T-cell (primary cell): ENCODE results near the gene PRDM16. TPM values are rescaled to one million over a fixed set of nuclear protein-coding genes. Genes with fewer than 3 reads are reported as not detected.

ENCODE experiments used
- ATAC-seq, 4 experiments: fragments of 200-7000 bp in 3 of 4; fragments of 150-1000 bp in 1 of 4; cut with Tn5 transposase; replicated peaks in 1 of 4; 1 replicate in 3 of 4; 2 replicates in 1 of 4; pipeline ENCODE4 v1.10.0; 2021; ENCODE audit warnings: moderate library complexity in 3 of 4, mild to moderate bottlenecking in 2 of 4, moderate number of reproducible peaks in 1 of 4
- CTCF ChIA-PET, 2 donors: fragments of 300-600 bp; sonication (Branson Sonifier 250); formaldehyde crosslinking; loops; one replicate each; lab custom pipeline; 2022; ENCODE audit warnings: antibody characterized with exemption in 2 of 2; lab: Charles Lee
- POLR2A ChIA-PET, 2 donors: fragments of 300-600 bp; sonication (Branson Sonifier 250); formaldehyde crosslinking; loops; one replicate each; lab custom pipeline; 2022; ENCODE audit warnings: antibody characterized with exemption in 2 of 2; lab: Charles Lee
- DNase-seq, 35 experiments: peaks; one replicate each; pipeline versions ENCODE4 v3.0.0 to v3.0.0-alpha.2; 2013 to 2023
- H3K27ac ChIP-seq: one replicate; pipeline ENCODE4 v1.5.1; 2013; ENCODE audit warnings: low read length
- H3K27me3 ChIP-seq, 2 experiments: replicated peaks in 1 of 2; 1 replicate in 1 of 2; 2 replicates in 1 of 2; pipeline versions ENCODE4 v1.6.1 to v1.7.0; 2013; ENCODE audit warnings: low read length in 1 of 2, mixed read lengths in 1 of 2; ENCODE audit not compliant: control insufficient read depth in 2 of 2, insufficient read depth in 2 of 2; ENCODE audit errors: extremely low read depth in 1 of 2
- H3K36me3 ChIP-seq, 2 donors: 1 replicate in 1 of 2; 2 replicates in 1 of 2; pipeline versions ENCODE4 v1.6.1 to v1.7.0; 2013; ENCODE audit warnings: low read length in 1 of 2; ENCODE audit not compliant: control insufficient read depth in 2 of 2, insufficient read depth in 1 of 2; ENCODE audit errors: extremely low read depth in 1 of 2
- H3K4me1 ChIP-seq, 2 experiments: 1 replicate in 1 of 2; 2 replicates in 1 of 2; pipeline versions ENCODE4 v1.6.1 to v1.7.0; 2013; ENCODE audit warnings: low read length in 2 of 2, mixed read lengths in 1 of 2; ENCODE audit not compliant: insufficient read depth in 2 of 2, control insufficient read depth in 1 of 2; ENCODE audit errors: extremely low read depth in 1 of 2
- H3K4me3 ChIP-seq, 2 donors: 1 replicate in 1 of 2; 2 replicates in 1 of 2; pipeline versions ENCODE4 v1.5.1 to v1.7.0; 2013; ENCODE audit warnings: mild to moderate bottlenecking in 2 of 2, low read length in 1 of 2, moderate library complexity in 1 of 2; ENCODE audit not compliant: control insufficient read depth in 1 of 2; ENCODE audit errors: extremely low read depth in 1 of 2
- H3K9me3 ChIP-seq: 2 replicates; pipeline ENCODE4 v1.7.0; 2013
- H3K27ac Mint-ChIP-seq, 2 donors: one replicate each; pipeline ENCODE4 v1.8.0; 2020 to 2021; ENCODE audit warnings: mild to moderate bottlenecking in 2 of 2, mixed read lengths in 2 of 2
- H3K27me3 Mint-ChIP-seq, 2 donors: one replicate each; pipeline ENCODE4 v1.8.0; 2021 to 2022; ENCODE audit warnings: mixed read lengths in 2 of 2
- H3K36me3 Mint-ChIP-seq: one replicate; pipeline ENCODE4 v1.8.0; 2021; ENCODE audit warnings: mixed read lengths
- H3K4me1 Mint-ChIP-seq, 3 donors: one replicate each; pipeline ENCODE4 v1.8.0; 2020 to 2022; ENCODE audit warnings: mixed read lengths in 3 of 3, mild to moderate bottlenecking in 1 of 3
- H3K4me3 Mint-ChIP-seq, 3 donors: one replicate each; pipeline ENCODE4 v1.8.0; 2020 to 2022; ENCODE audit warnings: mild to moderate bottlenecking in 3 of 3, mixed read lengths in 3 of 3, moderate library complexity in 3 of 3
- H3K9me3 Mint-ChIP-seq, 3 donors: one replicate each; pipeline ENCODE4 v1.8.0; 2020 to 2022; ENCODE audit warnings: mixed read lengths in 3 of 3
- WGBS: methylation state at CpG from one replicate; pipeline ENCODE4 v1.1.5; 2013; ENCODE audit warnings: missing lambda C conversion rate; ENCODE audit not compliant: insufficient coverage; 5-methylcytosine and 5-hydroxymethylcytosine counted together
- total RNA-seq, 35 experiments: library from RNA in 6 of 35; stranded (reverse) in 6 of 35; fragments of 120-200 nt in 1 of 35; gene quantifications; one replicate each; pipeline versions ENCODE4 v1.2.1 to v1.2.4 and lab custom pipeline; 2013 to 2026

Gene PRDM16
- total RNA-seq, 5 donors from 2014 or later (not counting 1 experiment from before 2014, with no cell fraction given): 0.15 to 0.70 (median 0.24) TPM; not detected in 1

GRCh38 chr1:3380469-3380868 is 311.5 kb downstream of the PRDM16 start:
- H3K4me1 Mint-ChIP-seq: peaks cover 0 to 2% (median 0%) of the 10 kb centered on the region in 3 donors
- POLR2A ChIA-PET: no interaction called here
- H3K27me3 ChIP-seq: peaks cover 0 to 64% of the 10 kb centered on the region in 2 experiments
- H3K4me3 Mint-ChIP-seq: no peak overlapping the region
- peaks cover 0 to 33% of the 10 kb centered on the region in 2 experiments for H3K4me1 ChIP-seq
- H3K27ac ChIP-seq: no peak overlapping the region
- no peak overlapping the region for H3K4me3 ChIP-seq
- no peaks in the 10 kb centered on the region for H3K9me3 ChIP-seq
- no peaks in the 10 kb centered on the region for H3K36me3 Mint-ChIP-seq
- no peak overlapping the region for H3K27ac Mint-ChIP-seq
- 92% methylated on average over 8 of the region's 11 CpGs for WGBS
- no peaks in the 10 kb centered on the region for H3K9me3 Mint-ChIP-seq
- no peaks in the 10 kb centered on the region for H3K36me3 ChIP-seq
- CTCF ChIA-PET: no interaction called here
- peaks cover 13 to 17% of the 10 kb centered on the region in 2 donors for H3K27me3 Mint-ChIP-seq
- DNase-seq: no peak
- ATAC-seq: no peak

GRCh38 chr1:3381901-3382300 is 312.9 kb downstream of the PRDM16 start:
- Histone ChIP-seq H3K36me3 (no peaks in the 10 kb centered on the region), H3K4me1 (peaks cover 0 to 35% of the 10 kb centered on the region in 2 experiments), H3K27ac (no peak overlapping the region), H3K27me3 (peaks cover 0 to 54% of the 10 kb centered on the region in 2 experiments), H3K9me3 (no peaks in the 10 kb centered on the region), H3K4me3 (no peak overlapping the region)
- peaks cover 0 to 2% (median 0%) of the 10 kb centered on the region in 3 donors for H3K4me1 Mint-ChIP-seq
- DNase-seq (no peak), ATAC-seq (no peak)
- ChIA-PET POLR2A (no interaction called here), CTCF (no interaction called here)
- H3K36me3 Mint-ChIP-seq: no peaks in the 10 kb centered on the region
- H3K27me3 Mint-ChIP-seq: peaks cover 9 to 13% of the 10 kb centered on the region in 2 donors
- H3K9me3 Mint-ChIP-seq: no peaks in the 10 kb centered on the region
- no peak overlapping the region for H3K4me3 Mint-ChIP-seq
- no peak overlapping the region for H3K27ac Mint-ChIP-seq
- 38% methylated on average over 3 of the region's 10 CpGs for WGBS

- CTCF ChIA-PET: no interaction called here
- H3K9me3 ChIP-seq: no peaks in the 10 kb centered on the region
- Mint-ChIP-seq H3K27ac (no peak overlapping the region), H3K4me1 (peaks cover 0 to 2% (median 0%) of the 10 kb centered on the region in 3 donors), H3K36me3 (no peaks in the 10 kb centered on the region), H3K27me3 (peaks cover 9 to 13% of the 10 kb centered on the region in 2 donors), H3K4me3 (no peak overlapping the region), H3K9me3 (no peaks in the 10 kb centered on the region)
- H3K4me1 ChIP-seq: peaks cover 0 to 35% of the 10 kb centered on the region in 2 experiments
- H3K27ac ChIP-seq: no peak overlapping the region
- peaks cover 0 to 55% of the 10 kb centered on the region in 2 experiments for H3K27me3 ChIP-seq
- no peaks in the 10 kb centered on the region for H3K36me3 ChIP-seq
- DNase-seq: no peak
- no peak overlapping the region for H3K4me3 ChIP-seq
- POLR2A ChIA-PET: no interaction called here
- no peak for ATAC-seq
- 79% methylated on average over 14 of the region's 14 CpGs for WGBS
Observed at GRCh38 chr1:3382326-3383057, 313.5 kb downstream of the PRDM16 start.

- no peak for ATAC-seq
- no peaks in the 10 kb centered on the region for H3K9me3 Mint-ChIP-seq
- H3K27ac Mint-ChIP-seq: no peak overlapping the region
- H3K4me1 Mint-ChIP-seq: peaks cover 0 to 2% (median 0%) of the 10 kb centered on the region in 3 donors
- H3K27ac ChIP-seq: no peak overlapping the region
- peaks cover 0 to 53% of the 10 kb centered on the region in 2 experiments for H3K27me3 ChIP-seq
- no peak for DNase-seq
- ChIA-PET CTCF (no interaction called here), POLR2A (no interaction called here)
- H3K4me3 ChIP-seq: no peak overlapping the region
- H3K4me1 ChIP-seq: peaks cover 0 to 35% of the 10 kb centered on the region in 2 experiments
- 84% methylated on average over 5 of the region's 5 CpGs for WGBS
- H3K36me3 ChIP-seq: no peaks in the 10 kb centered on the region
- H3K4me3 Mint-ChIP-seq: no peak overlapping the region
- peaks cover 9 to 11% of the 10 kb centered on the region in 2 donors for H3K27me3 Mint-ChIP-seq
- H3K9me3 ChIP-seq: no peaks in the 10 kb centered on the region
- no peaks in the 10 kb centered on the region for H3K36me3 Mint-ChIP-seq
Observed at GRCh38 chr1:3383679-3384078, 314.7 kb downstream of the PRDM16 start.

- Histone ChIP-seq H3K27ac (no peak overlapping the region), H3K4me3 (no peak overlapping the region), H3K9me3 (no peaks in the 10 kb centered on the region), H3K27me3 (peaks cover 0 to 58% of the 10 kb centered on the region in 2 experiments), H3K36me3 (no peaks in the 10 kb centered on the region), H3K4me1 (peaks cover 0 to 35% of the 10 kb centered on the region in 2 experiments)
- ChIA-PET POLR2A (no interaction called here), CTCF (no interaction called here)
- DNase-seq (peak in 8 of 35 experiments; percentile 8 to 42 (median 14)), ATAC-seq (no peak)
- Mint-ChIP-seq H3K9me3 (no peaks in the 10 kb centered on the region), H3K4me1 (peaks cover 0 to 2% (median 0%) of the 10 kb centered on the region in 3 donors), H3K36me3 (no peaks in the 10 kb centered on the region), H3K27ac (no peak overlapping the region), H3K4me3 (no peak overlapping the region), H3K27me3 (peaks cover 9 to 11% of the 10 kb centered on the region in 2 donors)
- WGBS: 53% methylated on average over 11 of the region's 12 CpGs
Observed at GRCh38 chr1:3384407-3384806, 315.4 kb downstream of the PRDM16 start.

- Mint-ChIP-seq H3K4me1 (peaks cover 0 to 2% (median 0%) of the 10 kb centered on the region in 3 donors), H3K9me3 (no peaks in the 10 kb centered on the region), H3K36me3 (no peaks in the 10 kb centered on the region), H3K27ac (no peak overlapping the region), H3K4me3 (no peak overlapping the region), H3K27me3 (peaks cover 13 to 19% of the 10 kb centered on the region in 2 donors)
- no peak for DNase-seq
- ChIA-PET POLR2A (no interaction called here), CTCF (no interaction called here)
- Histone ChIP-seq H3K27me3 (peaks cover 0 to 56% of the 10 kb centered on the region in 2 experiments), H3K27ac (no peak overlapping the region), H3K36me3 (no peaks in the 10 kb centered on the region), H3K4me1 (peaks cover 0 to 35% of the 10 kb centered on the region in 2 experiments), H3K9me3 (no peaks in the 10 kb centered on the region), H3K4me3 (no peak overlapping the region)
- no peak for ATAC-seq
- WGBS: 90% methylated on average over 10 of the region's 23 CpGs
Observed at GRCh38 chr1:3386205-3387002, 317.4 kb downstream of the PRDM16 start.
